Stimulated activated CD4-positive, alpha-beta T cell treated with anti-CD3 and anti-CD28 coated beads, Interleukin-1b, Interleukin-23, amount 100 ng/mL, for 1 hour (primary cell): ENCODE results near the gene MACF1.
A peak's percentile ranks its signal among the peaks of the same experiment; 100 is the strongest.
"Not testable (repeated sequence)": the region's sequence is repeated elsewhere in the genome, so short reads cannot be mapped to it uniquely, and the experiment has no call there.

Source experiments
- DNase-seq, 2 donors: peaks; one replicate each; pipeline ENCODE4 v3.0.0-alpha.2; 2020; ENCODE audit warnings: low read depth in 2 of 2

MACF1 gene

GRCh38 chr1:39490596-39491145, 286.2 kb downstream of the MACF1 start:
- no peak for DNase-seq

DNA sequence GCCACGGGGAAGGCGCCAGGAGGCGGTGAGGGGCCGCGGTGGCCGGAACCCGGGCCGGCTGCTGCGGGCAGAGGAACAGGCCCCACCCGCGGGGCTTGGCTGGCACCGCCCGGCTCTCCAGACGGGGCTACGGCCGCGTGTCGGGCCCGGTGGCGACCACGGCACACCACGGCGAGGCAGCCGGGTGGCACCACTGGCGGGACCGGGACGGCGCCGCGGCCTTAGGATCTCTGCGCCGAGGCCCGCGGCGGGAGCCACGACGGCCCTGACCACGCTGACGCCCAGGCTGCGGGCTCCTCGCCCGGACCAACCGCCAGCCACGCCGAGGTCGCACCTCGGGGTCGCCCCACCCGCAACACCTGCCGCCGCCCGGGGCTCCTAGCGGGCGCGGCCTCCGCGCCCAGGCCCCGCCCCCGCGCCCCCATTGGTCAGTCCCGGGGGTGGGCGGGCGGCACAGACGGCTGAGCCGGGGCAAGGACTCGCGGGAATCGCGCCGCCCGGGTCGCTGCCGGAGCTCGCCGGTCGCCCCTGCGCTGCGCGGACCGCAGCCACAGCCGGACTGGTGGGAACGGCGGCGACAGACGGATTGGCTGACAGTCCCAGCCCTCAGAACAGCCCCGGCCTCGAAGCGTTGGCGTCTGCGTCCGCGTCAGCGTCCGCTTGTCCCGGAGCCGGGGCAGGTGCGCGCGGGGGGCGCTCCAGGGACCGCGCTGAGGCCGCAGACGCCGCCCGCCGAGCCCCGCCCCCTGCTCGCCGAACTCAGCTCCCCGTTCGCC, 286.8 kb downstream of the MACF1 start, which contains the start of gene BMP8A:
Gene BMP8A, plus strand, starts transcription at position 491 of the 776 bp plus-strand sequence. CDS start 356 bp downstream, outside the sequence.
- DNase-seq: peak; percentile 35 to 53

DNA sequence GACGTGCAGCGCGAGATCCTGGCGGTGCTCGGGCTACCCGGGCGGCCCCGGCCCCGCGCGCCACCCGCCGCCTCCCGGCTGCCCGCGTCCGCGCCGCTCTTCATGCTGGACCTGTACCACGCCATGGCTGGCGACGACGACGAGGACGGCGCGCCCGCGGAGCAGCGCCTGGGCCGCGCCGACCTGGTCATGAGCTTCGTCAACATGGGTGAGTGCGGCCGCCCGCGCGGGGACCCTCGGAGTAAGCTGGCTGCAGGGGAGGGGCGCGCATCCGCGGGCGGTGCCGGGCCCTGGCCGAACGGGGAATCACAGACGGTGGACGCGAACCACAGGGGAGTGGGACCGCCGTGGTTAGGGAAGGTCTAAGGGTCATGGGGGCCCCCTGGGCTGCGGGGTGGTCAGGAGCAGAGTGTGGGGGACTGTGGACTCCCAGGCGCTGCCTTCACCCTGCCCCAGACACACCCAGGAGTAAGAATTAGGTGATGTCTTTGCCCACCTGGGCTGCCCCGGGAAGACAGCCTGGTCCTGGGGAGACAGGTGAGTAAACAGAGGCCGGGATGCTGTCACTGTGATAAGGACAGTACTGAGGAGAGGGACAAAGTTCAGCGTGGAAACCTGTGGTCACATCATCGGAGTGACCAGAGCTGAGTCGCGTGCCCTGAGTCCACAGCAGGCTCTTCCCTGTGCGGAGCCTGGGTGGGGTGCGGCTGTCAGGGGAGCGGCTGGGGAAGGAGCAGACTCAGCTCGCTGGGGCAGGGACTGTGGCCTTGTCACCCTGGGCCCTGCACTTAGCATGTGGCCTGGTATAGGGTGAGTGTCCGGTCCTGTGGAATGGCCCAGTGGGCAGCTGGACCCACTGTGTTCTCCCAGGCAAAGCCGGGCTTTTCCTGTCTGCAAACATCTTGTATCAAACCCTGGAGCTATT, 287.9 kb downstream of the MACF1 start:
- DNase-seq: not testable (repeated sequence)

DNA sequence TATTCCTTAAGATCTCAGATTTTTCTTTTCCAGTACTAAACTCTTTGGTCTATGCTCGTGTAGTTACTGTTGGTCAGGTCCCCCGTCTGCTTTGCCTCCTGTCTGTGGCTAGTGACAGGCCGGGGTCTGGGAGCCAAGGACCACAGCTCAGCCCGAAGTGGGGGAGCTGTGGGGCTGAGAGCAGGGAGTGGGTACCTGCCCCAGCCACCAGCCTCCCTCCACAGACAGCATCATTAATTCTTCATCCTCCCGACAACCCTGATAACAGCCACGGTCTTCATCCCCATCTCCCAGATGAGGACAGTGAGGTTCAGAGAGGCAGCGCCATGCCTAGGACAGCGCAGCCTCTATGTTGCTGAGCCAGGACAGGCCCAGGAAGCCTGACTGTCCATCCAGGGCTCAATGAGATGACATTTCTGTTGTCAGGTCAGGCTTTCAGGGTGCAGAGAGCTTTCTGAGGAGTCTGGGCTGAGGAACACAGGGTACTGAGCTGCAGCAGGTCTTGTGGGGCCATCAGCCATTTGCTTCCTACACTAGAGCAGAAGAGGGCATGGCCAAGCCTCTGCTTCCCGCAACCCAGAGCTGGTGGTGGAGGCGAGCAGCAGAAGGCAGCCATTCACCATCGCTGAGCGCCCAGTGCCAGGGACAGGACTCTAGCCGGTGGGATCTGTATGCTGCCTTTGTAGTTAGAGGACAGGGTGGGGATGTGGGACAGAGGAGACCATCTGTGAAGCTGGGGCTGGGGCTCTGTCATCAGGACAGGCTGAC, 288.7 kb downstream of the MACF1 start:
- DNase-seq: not testable (repeated sequence)

- no peak for DNase-seq
Measured at GRCh38 chr1:39494671-39495410, 290.3 kb downstream of the MACF1 start.

GRCh38 chr1:39496520-39496919, 292.0 kb downstream of the MACF1 start:
- not testable (repeated sequence) for DNase-seq

DNA sequence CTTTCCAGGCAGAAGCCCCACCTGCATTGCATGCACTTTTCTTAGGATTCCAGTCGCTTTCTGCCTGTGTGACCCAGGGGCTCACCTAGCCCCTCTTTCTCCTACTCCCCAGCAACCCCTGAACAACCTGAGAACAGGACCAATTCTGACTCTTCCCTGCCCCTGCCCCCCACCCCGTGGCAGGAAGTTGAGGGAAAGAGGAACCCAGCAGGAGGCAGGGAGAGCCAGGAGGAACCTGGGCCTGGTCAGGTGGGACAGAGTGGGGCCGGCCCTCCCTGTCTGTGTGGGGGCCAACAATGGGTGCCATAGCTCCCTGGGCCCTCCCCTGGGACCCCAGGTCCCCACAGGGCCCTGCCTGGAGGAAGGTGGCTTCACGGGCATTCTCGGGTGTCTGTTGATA, 293.1 kb downstream of the MACF1 start:
- no peak for DNase-seq

DNA sequence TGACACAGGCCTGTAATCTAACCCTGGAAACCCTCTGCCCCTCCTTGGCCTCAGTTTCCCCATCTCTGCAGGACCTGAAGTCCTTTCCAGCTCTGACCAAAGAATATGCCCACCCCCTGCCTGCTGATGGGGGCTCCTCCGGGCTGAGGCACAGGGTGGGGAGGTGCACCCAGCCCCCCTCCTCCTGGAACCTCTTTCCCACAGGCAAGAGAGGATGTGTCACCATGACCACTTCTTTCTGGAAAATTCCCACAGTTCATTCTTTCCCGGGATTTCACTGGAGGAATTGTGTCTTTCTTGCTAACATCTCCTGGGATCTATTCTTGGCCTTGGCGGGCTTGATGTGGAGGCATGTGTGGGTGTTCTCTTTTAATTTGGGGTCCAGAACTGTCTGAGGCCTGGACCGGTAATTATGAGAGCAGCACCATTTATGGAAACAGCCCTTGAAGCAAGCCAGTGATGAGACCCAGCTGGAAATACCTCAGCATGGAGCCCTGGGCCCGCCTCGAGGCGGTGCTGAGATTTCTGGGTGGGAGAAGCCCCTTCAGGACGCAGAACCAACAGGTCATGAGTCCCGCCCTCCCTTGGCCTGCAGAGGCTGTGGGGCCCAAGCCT, 293.7 kb downstream of the MACF1 start:
- not testable (repeated sequence) for DNase-seq

DNA sequence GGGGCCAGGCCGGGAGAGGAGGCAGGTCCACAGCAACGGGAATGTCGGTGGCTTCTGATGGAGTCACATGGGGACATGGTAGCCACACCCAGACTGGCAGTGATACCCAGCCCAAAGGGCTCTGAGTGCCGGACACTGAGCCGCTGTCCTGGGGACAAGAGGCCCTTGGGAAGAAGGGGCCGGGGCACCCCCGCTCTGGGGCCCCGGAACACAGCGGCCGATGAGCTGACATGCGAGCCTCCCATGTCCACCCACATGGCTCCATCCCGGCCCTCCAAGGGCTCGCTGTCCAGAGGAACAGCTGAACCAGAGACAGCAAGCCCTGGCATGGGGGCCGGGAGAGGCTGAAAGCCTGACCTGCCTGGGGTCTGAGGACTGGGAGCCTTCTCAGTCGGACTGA, 294.3 kb downstream of the MACF1 start:
- DNase-seq: not testable (repeated sequence)

GRCh38 chr1:39499668-39500067, 295.2 kb downstream of the MACF1 start:
- DNase-seq: no peak

GRCh38 chr1:39500862-39501389, 296.4 kb downstream of the MACF1 start:
- no peak for DNase-seq

GRCh38 chr1:39501666-39502065, 297.2 kb downstream of the MACF1 start:
- no peak for DNase-seq

DNA sequence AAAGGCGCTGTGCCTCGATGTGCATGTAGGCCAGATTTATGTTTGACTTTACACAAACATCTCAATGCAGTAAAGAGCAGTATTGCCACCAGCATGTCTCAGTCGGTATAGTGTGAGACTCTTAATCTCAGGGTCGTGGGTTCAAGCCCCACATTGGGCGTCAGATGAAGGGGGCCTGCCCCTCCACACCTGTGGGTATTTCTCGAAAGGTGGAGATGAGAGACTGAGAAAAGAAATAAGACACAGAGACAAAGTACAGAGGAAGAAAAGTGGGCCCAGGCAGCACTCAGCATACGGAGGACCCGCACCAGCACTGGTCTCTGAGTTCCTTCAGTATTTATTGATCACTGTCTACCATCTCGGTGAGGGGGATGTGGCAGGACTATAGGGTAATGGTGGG, 299.9 kb downstream of the MACF1 start:
- DNase-seq: not testable (repeated sequence)

GRCh38 chr1:39505289-39505688, 300.8 kb downstream of the MACF1 start:
- no peak for DNase-seq

GRCh38 chr1:39507230-39507928, 302.9 kb downstream of the MACF1 start:
- no peak for DNase-seq

- no peak for DNase-seq
Measured at GRCh38 chr1:39508266-39508665, 303.8 kb downstream of the MACF1 start.

- DNase-seq: no peak
Measured at GRCh38 chr1:39508857-39509305, 304.4 kb downstream of the MACF1 start.

- no peak for DNase-seq
Measured at GRCh38 chr1:39509360-39510009, 305.0 kb downstream of the MACF1 start.
